IPS-18a (cell line): Measurements from ENCODE around the gene CNPY1.

Source experiments
- H3K27ac ChIP-seq: one replicate; pipeline ENCODE4 v1.5.1; 2013; ENCODE audit warnings: low read length
- H3K27me3 ChIP-seq: one replicate; pipeline ENCODE4 v1.6.1; 2013; ENCODE audit warnings: mild to moderate bottlenecking, low read length; ENCODE audit not compliant: control insufficient read depth, insufficient read depth
- H3K36me3 ChIP-seq: one replicate; pipeline ENCODE4 v1.6.1; 2013; ENCODE audit warnings: low read depth, low read length; ENCODE audit not compliant: control insufficient read depth
- H3K4me1 ChIP-seq: one replicate; pipeline ENCODE4 v1.6.1; 2013; ENCODE audit warnings: low read depth, low read length; ENCODE audit not compliant: control insufficient read depth
- H3K4me3 ChIP-seq: one replicate; pipeline ENCODE4 v1.5.1; 2013; ENCODE audit warnings: low read length
- H3K9ac ChIP-seq: one replicate; pipeline ENCODE4 v1.6.1; 2013; ENCODE audit warnings: mild to moderate bottlenecking, low read length, moderate library complexity
- H3K9me3 ChIP-seq: one replicate; pipeline ENCODE4 v1.6.1; 2013; ENCODE audit warnings: low read depth, low read length; ENCODE audit not compliant: control insufficient read depth

Gene CNPY1

DNA sequence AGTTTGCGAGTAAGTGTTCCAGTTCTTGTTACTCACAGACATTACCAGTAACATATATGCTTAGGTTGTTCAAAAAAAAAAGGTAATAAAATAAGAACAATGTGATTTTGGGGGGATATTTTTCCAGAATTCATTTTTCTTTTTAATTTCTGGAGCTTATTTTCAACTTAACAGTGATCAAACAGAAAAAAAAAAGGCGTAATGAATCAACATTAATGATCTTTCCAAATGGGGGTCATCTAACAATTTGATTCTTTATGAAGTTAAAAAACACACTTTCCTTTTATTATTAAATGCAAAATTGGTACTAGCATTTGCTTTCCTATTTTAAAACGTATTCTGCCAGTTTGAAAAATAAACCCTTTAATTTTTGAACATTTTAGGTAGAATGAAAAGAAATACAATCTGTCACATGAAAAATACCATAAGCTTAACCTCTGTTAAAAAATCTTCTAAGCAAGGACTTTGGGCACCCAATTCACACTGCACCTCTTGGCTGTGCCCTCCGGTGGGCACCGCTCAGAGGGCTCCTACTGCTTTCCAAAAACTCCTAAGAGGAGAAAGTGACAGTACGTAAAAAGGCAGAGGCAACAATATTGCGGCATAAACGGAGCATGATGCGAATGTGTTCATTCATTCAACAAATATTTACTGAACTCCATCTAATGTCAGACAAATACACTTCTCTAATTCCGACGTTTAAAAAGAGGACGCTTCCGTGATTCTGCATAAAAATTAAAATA lies 32.6 kb downstream of the CNPY1 start:
- H3K9me3 ChIP-seq, result no peaks in the 10 kb centered on the region
- peaks cover 95% of the 10 kb centered on the region for H3K27me3 ChIP-seq

DNA sequence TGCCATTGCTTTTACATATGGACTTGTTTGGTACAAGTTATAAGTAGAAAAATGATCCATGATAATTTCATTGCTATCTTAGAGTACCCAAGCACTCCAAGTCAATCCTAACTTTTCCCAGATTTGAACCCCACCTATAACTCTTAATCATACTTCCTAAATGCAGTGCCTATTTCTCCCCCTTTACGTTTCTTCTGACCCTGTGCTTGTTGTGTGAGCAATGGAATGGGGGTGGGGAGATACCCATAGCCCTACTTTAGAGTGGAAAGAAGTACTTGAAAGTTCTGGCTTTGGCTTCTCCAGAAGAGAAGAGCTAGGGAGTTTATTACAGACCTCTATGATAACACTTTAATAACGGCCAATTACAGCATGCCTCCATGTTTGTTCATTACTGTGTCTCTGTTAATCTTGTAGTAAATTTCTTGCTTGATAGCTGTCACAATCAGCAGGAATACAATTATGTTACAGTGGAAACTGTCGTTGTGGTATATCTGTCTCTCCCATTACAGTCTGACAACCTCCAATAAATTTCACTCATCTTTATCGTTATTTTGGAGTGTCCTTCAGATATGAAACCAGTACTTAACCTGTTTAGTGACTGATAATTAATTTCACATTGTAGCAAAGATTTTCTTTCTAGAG lies 34.0 kb downstream of the CNPY1 start:
- Histone ChIP-seq H3K27ac (no peak overlapping the region), H3K4me1 (peaks cover 23% of the 10 kb centered on the region), H3K4me3 (no peak overlapping the region), H3K9ac (no peak overlapping the region), H3K9me3 (no peaks in the 10 kb centered on the region), H3K27me3 (peaks cover 95% of the 10 kb centered on the region), H3K36me3 (no peaks in the 10 kb centered on the region)

More for the DNA sequence above, 32.6 kb downstream of the CNPY1 start:
- Histone ChIP-seq H3K9ac (no peak overlapping the region), H3K4me3 (no peak overlapping the region), H3K36me3 (no peaks in the 10 kb centered on the region), H3K4me1 (peaks cover 21% of the 10 kb centered on the region), H3K27ac (no peak overlapping the region)

DNA sequence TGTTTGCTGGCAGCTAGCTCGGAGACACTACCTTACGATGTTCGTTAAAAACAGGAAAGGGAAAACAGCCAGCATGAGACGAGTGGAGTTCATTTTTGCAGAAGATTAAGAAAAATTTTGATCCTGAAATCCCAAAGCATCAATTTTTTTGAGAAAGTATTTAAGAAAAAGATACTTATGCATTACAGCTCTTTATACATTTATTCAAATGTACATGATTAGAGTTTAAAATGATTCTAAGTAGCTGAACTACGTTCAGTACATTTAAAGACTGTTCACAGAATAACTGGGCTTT lies 34.7 kb downstream of the CNPY1 start:
- Histone ChIP-seq H3K36me3 (no peaks in the 10 kb centered on the region), H3K4me1 (peaks cover 23% of the 10 kb centered on the region), H3K27ac (no peak overlapping the region), H3K27me3 (peaks cover 95% of the 10 kb centered on the region), H3K4me3 (no peak overlapping the region), H3K9ac (no peak overlapping the region), H3K9me3 (no peaks in the 10 kb centered on the region)

DNA sequence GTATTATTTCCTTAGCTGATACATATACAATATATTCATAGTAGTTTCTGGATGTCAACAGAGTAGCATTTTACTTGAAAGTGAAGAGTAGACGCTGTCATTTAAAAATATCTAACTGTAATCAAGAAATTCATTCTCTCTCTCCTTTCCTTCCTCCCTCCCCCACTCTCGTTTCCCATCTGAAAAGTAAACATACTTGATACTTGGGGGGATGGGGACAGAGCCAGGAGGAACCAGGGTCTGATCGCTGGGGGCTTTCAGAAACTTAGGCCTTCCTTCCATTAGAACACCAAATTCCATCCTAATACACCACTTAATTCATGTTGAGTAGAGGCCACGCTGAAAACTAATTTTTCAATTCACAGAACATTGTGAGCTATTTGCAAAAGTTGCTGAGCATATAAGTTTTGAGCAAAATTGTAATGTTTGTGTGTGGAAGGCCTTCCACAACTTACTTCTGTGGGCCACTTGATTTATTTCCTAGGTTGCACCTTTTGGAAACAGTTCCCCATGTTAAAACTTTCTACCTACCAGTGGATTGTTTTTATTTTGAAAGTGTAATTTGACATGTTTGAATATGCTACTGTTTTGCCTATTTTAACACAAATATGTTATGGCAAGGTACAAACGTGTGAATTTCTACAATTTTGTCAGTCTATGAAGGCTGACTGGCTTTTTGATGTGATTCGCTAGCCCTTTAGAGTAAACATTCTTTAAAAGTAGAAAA lies 35.2 kb downstream of the CNPY1 start:
- Histone ChIP-seq H3K36me3 (no peaks in the 10 kb centered on the region), H3K9ac (no peak overlapping the region), H3K4me1 (peaks cover 23% of the 10 kb centered on the region), H3K27ac (no peak overlapping the region), H3K4me3 (no peak overlapping the region), H3K27me3 (peaks cover 95% of the 10 kb centered on the region), H3K9me3 (no peaks in the 10 kb centered on the region)

- H3K36me3 ChIP-seq, result no peaks in the 10 kb centered on the region
- H3K4me1 ChIP-seq, result peaks cover 23% of the 10 kb centered on the region
- no peaks in the 10 kb centered on the region for H3K9me3 ChIP-seq
- H3K9ac ChIP-seq, result no peak overlapping the region
- peak overlapping the region; percentile 54 for H3K4me3 ChIP-seq
- peaks cover 96% of the 10 kb centered on the region for H3K27me3 ChIP-seq
- H3K27ac ChIP-seq, result no peak overlapping the region
Observed at GRCh38 chr7:155509725-155510551, 36.4 kb downstream of the CNPY1 start.

DNA sequence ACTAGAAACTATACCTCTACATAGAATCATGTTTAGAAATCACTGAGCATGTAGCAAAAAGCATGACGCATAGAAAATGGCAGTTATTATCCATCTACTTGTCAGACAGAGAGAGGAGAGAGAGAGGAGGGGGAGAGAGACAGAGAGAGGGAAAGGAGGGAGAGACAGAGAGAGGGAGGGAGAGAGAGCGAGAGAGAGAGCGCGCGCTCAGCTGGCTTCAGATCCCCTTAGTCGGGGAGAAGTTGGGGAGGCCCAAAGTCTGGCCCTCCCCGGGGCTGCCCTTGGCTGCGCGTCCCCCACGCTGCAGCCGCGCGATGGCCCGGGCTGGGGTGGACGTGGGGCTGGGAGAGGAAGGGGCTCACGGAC lies 37.0 kb downstream of the CNPY1 start:
- Histone ChIP-seq H3K4me3 (peak overlapping the region; percentile 54), H3K27ac (no peak overlapping the region), H3K9ac (no peak overlapping the region), H3K4me1 (peaks cover 23% of the 10 kb centered on the region), H3K27me3 (peaks cover 100% of the 10 kb centered on the region), H3K9me3 (no peaks in the 10 kb centered on the region), H3K36me3 (no peaks in the 10 kb centered on the region)

DNA sequence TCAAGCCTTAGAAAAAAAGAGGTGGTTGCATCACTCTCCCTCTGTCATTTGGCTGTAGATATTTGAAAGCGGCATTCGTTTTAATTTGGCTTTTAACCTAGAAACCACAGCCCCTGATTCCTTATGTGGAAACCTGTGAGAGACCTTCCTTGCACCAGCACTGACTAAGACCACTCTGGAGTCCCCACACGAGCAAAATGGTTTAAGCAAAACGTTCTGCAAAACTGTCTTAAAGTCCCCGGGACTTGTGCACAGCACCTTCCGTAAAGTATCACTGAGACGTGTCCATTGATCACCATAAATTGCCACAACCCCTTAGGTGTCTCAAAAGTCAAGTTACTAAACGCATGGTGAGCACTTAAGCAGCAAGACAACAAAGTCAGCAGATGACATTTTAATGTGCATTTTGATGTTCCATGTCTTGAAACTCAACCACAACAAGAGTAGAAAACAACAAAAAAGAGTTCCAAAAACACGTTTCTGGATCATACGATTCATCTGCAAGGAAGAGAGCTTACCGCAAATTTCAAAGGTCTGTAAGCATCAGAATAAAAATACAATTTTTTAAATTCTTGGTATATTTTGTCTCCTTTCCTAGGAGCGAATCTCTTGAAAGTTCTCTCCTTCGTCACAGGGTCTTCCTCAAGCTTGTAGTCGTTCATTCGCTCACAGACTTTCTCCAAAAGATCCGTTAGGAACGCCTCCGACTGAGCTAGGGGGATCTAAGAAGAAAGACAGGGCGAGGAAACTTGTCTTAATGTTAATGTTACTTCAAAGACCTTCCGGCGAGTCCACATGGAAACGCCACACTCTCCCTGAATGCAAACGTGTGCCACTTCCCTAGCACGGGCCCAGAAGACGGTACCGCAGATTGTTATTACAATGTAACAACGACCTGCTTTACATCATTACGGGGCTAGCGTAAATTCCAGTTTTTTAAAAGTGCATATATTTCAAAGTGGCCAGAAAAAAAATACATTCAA lies 37.7 kb downstream of the CNPY1 start:
- H3K27me3 ChIP-seq, result peaks cover 100% of the 10 kb centered on the region
- no peak overlapping the region for H3K9ac ChIP-seq
- peaks cover 23% of the 10 kb centered on the region for H3K4me1 ChIP-seq
- no peak overlapping the region for H3K27ac ChIP-seq
- peak overlapping the region; percentile 54 for H3K4me3 ChIP-seq
- no peaks in the 10 kb centered on the region for H3K36me3 ChIP-seq
- no peaks in the 10 kb centered on the region for H3K9me3 ChIP-seq

DNA sequence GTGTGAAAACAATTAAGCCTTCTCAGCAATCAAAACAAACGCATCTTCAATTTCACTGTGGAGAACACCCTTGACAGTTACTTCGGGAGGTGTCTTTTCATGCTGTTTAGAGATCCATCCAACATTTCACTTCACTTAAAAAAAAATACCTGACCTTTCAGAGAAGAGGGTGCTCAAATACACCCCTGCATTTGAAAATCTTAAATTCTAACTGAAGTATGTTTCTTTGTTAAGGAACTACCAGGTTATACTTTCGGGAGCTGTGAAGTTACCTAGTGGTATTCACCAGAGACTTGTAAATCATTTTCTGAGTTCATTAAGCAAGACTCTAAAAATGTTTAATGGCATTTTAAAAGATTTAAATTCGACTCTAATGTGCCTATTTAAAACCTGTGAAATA lies 38.8 kb downstream of the CNPY1 start:
- Histone ChIP-seq H3K9me3 (no peaks in the 10 kb centered on the region), H3K27me3 (peaks cover 100% of the 10 kb centered on the region), H3K9ac (no peak overlapping the region), H3K4me1 (peaks cover 23% of the 10 kb centered on the region), H3K4me3 (no peak overlapping the region), H3K27ac (no peak overlapping the region), H3K36me3 (no peaks in the 10 kb centered on the region)

DNA sequence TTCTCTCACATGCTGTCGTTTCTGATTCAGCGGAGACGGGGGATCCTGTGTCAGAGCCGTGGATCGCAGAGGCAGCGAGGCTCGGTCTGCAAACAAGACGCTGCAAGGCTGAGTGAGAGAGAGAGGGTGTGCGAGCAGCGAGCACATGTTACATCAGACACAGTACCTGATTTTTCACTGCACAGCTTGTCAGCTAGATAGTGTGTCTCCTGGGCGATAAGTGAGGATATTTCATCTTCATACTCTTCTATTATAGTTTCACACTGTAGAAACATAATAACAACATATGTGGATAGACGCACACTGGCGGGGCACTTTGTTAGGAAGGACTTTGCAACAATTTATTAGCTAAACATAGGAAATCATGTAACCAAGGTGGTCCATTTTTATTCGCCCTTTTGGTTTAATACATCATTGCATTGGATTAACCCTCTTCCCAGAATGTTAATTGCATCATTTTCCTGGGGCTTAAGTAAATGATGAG lies 39.5 kb downstream of the CNPY1 start:
- H3K4me3 ChIP-seq, result no peak overlapping the region
- H3K27ac ChIP-seq, result no peak overlapping the region
- H3K4me1 ChIP-seq, result peaks cover 17% of the 10 kb centered on the region
- no peak overlapping the region for H3K9ac ChIP-seq
- H3K36me3 ChIP-seq, result no peaks in the 10 kb centered on the region
- no peaks in the 10 kb centered on the region for H3K9me3 ChIP-seq
- H3K27me3 ChIP-seq, result peaks cover 100% of the 10 kb centered on the region

GRCh38 chr7:155505422-155505793 lies 41.0 kb downstream of the CNPY1 start:
- H3K36me3 ChIP-seq, result no peaks in the 10 kb centered on the region
- peaks cover 100% of the 10 kb centered on the region for H3K27me3 ChIP-seq
- peaks cover 5% of the 10 kb centered on the region for H3K4me1 ChIP-seq
- H3K4me3 ChIP-seq, result no peak overlapping the region
- H3K9ac ChIP-seq, result no peak overlapping the region
- no peak overlapping the region for H3K27ac ChIP-seq
- no peaks in the 10 kb centered on the region for H3K9me3 ChIP-seq
